ENCODE results near the gene SEMA3A.

DNA sequence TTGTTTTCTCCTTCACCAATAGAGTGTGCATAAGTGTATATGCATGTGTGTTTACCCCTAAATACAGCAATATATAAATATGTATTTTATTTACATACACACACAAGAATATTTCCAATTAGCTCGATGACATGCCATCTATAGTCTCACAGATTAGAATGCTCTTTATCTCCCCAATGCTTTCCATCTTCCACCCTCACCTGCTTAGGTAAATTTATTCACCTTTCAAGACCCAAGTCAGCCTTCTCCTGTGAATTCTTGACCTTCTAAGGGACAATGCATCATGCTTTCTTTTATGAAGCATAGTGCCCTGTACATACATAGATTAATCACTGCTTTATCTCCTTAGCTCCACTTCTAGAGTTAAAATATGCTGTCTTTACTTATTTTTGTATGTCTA is 49.7 kb downstream of the SEMA3A start:
- TF ChIP-seq, protein P1, sequence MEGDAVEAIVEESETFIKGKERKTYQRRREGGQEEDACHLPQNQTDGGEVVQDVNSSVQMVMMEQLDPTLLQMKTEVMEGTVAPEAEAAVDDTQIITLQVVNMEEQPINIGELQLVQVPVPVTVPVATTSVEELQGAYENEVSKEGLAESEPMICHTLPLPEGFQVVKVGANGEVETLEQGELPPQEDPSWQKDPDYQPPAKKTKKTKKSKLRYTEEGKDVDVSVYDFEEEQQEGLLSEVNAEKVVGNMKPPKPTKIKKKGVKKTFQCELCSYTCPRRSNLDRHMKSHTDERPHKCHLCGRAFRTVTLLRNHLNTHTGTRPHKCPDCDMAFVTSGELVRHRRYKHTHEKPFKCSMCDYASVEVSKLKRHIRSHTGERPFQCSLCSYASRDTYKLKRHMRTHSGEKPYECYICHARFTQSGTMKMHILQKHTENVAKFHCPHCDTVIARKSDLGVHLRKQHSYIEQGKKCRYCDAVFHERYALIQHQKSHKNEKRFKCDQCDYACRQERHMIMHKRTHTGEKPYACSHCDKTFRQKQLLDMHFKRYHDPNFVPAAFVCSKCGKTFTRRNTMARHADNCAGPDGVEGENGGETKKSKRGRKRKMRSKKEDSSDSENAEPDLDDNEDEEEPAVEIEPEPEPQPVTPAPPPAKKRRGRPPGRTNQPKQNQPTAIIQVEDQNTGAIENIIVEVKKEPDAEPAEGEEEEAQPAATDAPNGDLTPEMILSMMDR (IDR thresholded peaks at IDR 0.05) = no peak
- TF ChIP-seq POLR2A (IDR thresholded peaks at IDR 0.05) = no peak
- no peak for TF ChIP-seq POLR2AphosphoS5 (IDR thresholded peaks at IDR 0.05)

Data from sigmoid colon (tissue), 4 donors.